K562 (cell line): ENCODE data around the gene PKD1. TPM values are rescaled to one million over a fixed set of nuclear protein-coding genes. Genes with fewer than 3 reads are reported as not detected.

Source experiments
- ATAC-seq: fragments of 200-7000 bp; cut with Tn5 transposase; 3 replicates; pipeline ENCODE4 v1.9.1; 2020; ENCODE audit warnings: moderate library complexity
- BruUV-seq: library from RNA; stranded (reverse); fragments of 400-500 nt; replicated peaks from 2 replicates; lab custom pipeline; 2021; lab: Mats Ljungman, UMichigan
- CTCF ChIA-PET: fragments of 300-600 bp; formaldehyde crosslinking; extraction: SDS; loops from one replicate; lab custom pipeline; 2021; ENCODE audit warnings: low intra/inter-chr PET ratio; lab: Yijun Ruan, JAX
- POLR2A ChIA-PET: fragments of 300-600, 350-650 bp; sonication (Branson Sonifier 250); formaldehyde crosslinking; extraction: SDS; loops from one replicate; lab custom pipeline; 2021; ENCODE audit warnings: antibody characterized with exemption, inconsistent platforms; lab: Yijun Ruan, JAX
- DNase-seq, 4 experiments: peaks; one replicate each; pipeline versions ENCODE4 v3.0.0 to v3.0.0-alpha.2; 2011 to 2018; ENCODE audit warnings: low spot score in 3 of 4, mixed read lengths in 3 of 4; ENCODE audit errors: extremely low read depth in 1 of 4
- FAIRE-seq: peaks from 2 replicates; lab custom pipeline; 2011; peaks lifted over from hg19 to GRCh38; lab: Jason Lieb, UNC
- H2AFZ ChIP-seq: 2 replicates; pipeline ENCODE4 v1.6.0; 2011; ENCODE audit warnings: low read depth, low read length, control low read depth, inconsistent platforms
- H3K27ac ChIP-seq: fragments of 200-600 bp; 3 replicates; pipeline ENCODE4 v1.8.0; 2011; ENCODE audit warnings: low read depth, mild to moderate bottlenecking, control low read depth, inconsistent platforms, low read length, moderate library complexity, mixed read lengths; ENCODE audit errors: extremely low read depth
- H3K27me3 ChIP-seq, 2 experiments: fragments of 300-600 bp in 1 of 2; 2 replicates in 1 of 2; 3 replicates in 1 of 2; pipeline versions ENCODE4 v1.6.0 to v1.8.0; 2011; ENCODE audit warnings: inconsistent platforms in 2 of 2, low read length in 2 of 2, mild to moderate bottlenecking in 1 of 2, mixed read lengths in 1 of 2, moderate library complexity in 1 of 2; ENCODE audit not compliant: control insufficient read depth in 2 of 2, insufficient read depth in 2 of 2
- H3K36me3 ChIP-seq: fragments of 300-600 bp; 3 replicates; pipeline ENCODE4 v1.8.0; 2011; ENCODE audit warnings: mild to moderate bottlenecking, low read length, inconsistent platforms; ENCODE audit not compliant: control insufficient read depth, insufficient read depth
- H3K4me1 ChIP-seq, 2 experiments: fragments of 200-600 bp in 1 of 2; replicated peaks in 1 of 2; 2 replicates in 1 of 2; 3 replicates in 1 of 2; pipeline versions ENCODE4 v1.5.1 to v1.8.0; 2011; ENCODE audit warnings: inconsistent platforms in 2 of 2, low read length in 2 of 2, mild to moderate bottlenecking in 1 of 2, mixed read lengths in 1 of 2, moderate library complexity in 1 of 2; ENCODE audit not compliant: control insufficient read depth in 2 of 2, insufficient read depth in 2 of 2
- H3K4me2 ChIP-seq: 2 replicates; pipeline ENCODE4 v1.6.1; 2011; ENCODE audit warnings: low read length, control low read depth, inconsistent platforms, mixed read lengths; ENCODE audit not compliant: insufficient read depth
- H3K4me3 ChIP-seq: fragments of 200-600 bp; sonication (generic), shearing (Covaris generic); 2 replicates; pipeline ENCODE4 v1.5.1; 2016; ENCODE audit warnings: control low read depth, inconsistent platforms
- H3K79me2 ChIP-seq: fragments of 200-600 bp; 3 replicates; pipeline ENCODE4 v1.8.0; 2011; ENCODE audit warnings: low read length, inconsistent platforms; ENCODE audit not compliant: control insufficient read depth, insufficient read depth
- H3K9ac ChIP-seq, 2 experiments: 2 replicates each; pipeline versions ENCODE4 v1.6.0 to v1.6.1; 2011; ENCODE audit warnings: low read depth in 2 of 2, low read length in 2 of 2, control low read depth in 1 of 2, inconsistent platforms in 1 of 2, mild to moderate bottlenecking in 1 of 2, mixed read lengths in 1 of 2; ENCODE audit not compliant: insufficient read depth in 1 of 2
- H3K9me1 ChIP-seq: one replicate; pipeline ENCODE4 v1.6.0; 2011; ENCODE audit warnings: inconsistent platforms, mild to moderate bottlenecking, low read length, moderate library complexity; ENCODE audit not compliant: control insufficient read depth, insufficient read depth
- H3K9me3 ChIP-seq: replicated peaks from 2 replicates; pipeline ENCODE4 v1.5.1; 2011; ENCODE audit warnings: low read depth, low read length, inconsistent platforms; ENCODE audit not compliant: control insufficient read depth, insufficient read depth
- H4K20me1 ChIP-seq: replicated peaks from 2 replicates; pipeline ENCODE4 v1.6.1; 2011; ENCODE audit warnings: low read length, inconsistent platforms, mixed read lengths; ENCODE audit not compliant: control insufficient read depth, insufficient read depth
- BDP1 ChIP-seq: IDR thresholded peaks from 3 replicates; pipeline ENCODE4 v1.6.1; 2011; ENCODE audit not compliant: insufficient read length, insufficient read depth
- CC2D1A ChIP-seq: fragments of 450-650 bp; IDR thresholded peaks from 2 replicates; pipeline ENCODE4 v1.6.1; 2017; ENCODE audit warnings: mild to moderate bottlenecking
- HEY1 ChIP-seq: fragments of 250-450 bp; sonication (Bioruptor Pico); IDR thresholded peaks from 2 replicates; pipeline ENCODE4 v1.5.0; 2020; ENCODE audit warnings: mild to moderate bottlenecking, moderate library complexity, borderline replicate concordance
- HOXB6 ChIP-seq: fragments of 250-450 bp; sonication (Bioruptor Pico); IDR thresholded peaks from 2 replicates; pipeline ENCODE4 v1.5.1; 2022; ENCODE audit warnings: mild to moderate bottlenecking, borderline replicate concordance
- MEF2A ChIP-seq: IDR thresholded peaks from 2 replicates; pipeline ENCODE4 v1.6.1; 2011; ENCODE audit warnings: low read depth, mild to moderate bottlenecking, low read length, moderate library complexity; ENCODE audit not compliant: control insufficient read depth
- MYNN ChIP-seq, 2 experiments: sonication (generic); formaldehyde crosslinking in 1 of 2; IDR thresholded peaks; 2 replicates each; pipeline versions ENCODE4 v1.5.0 to v1.6.1; 2016 to 2020; ENCODE audit warnings: antibody characterized with exemption in 1 of 2, missing genetic modification reagents in 1 of 2
- POLR2A ChIP-seq: fragments of 450-650 bp; conservative IDR thresholded peaks from 2 replicates; pipeline ENCODE4 v1.6.1; 2016
- REST ChIP-seq, 2 experiments: fragments of 450-650 bp; formaldehyde crosslinking in 1 of 2; IDR thresholded peaks; 2 replicates each; pipeline versions ENCODE4 v1.4.0 to v1.6.1; 2014 to 2020; ENCODE audit warnings: mild to moderate bottlenecking in 2 of 2, borderline replicate concordance in 1 of 2, low read depth in 1 of 2
- SLC30A9 ChIP-seq: fragments of 250-450 bp; sonication (Bioruptor Pico); IDR thresholded peaks from 2 replicates; pipeline ENCODE4 v1.8.0; 2022; ENCODE audit warnings: mild to moderate bottlenecking, moderate library complexity
- TAF9B ChIP-seq: fragments of 450-650 bp; IDR thresholded peaks from 2 replicates; pipeline ENCODE4 v1.6.1; 2018; ENCODE audit warnings: mild to moderate bottlenecking; ENCODE audit not compliant: partially characterized antibody
- ZC3H11A ChIP-seq: IDR thresholded peaks from 2 replicates; pipeline ENCODE4 v1.6.1; 2012; ENCODE audit warnings: low read depth, low read length, improper control_type of control experiment
- ZNF436 ChIP-seq: fragments of 250-450, 450-650 bp; sonication (Bioruptor Pico); formaldehyde crosslinking; IDR thresholded peaks from 2 replicates; pipeline ENCODE4 v1.7.0; 2020; ENCODE audit warnings: mild to moderate bottlenecking
- ZNF445 ChIP-seq: fragments of 250-450 bp; sonication (Bioruptor Pico); IDR thresholded peaks from 2 replicates; pipeline ENCODE4 v1.4.0; 2020; ENCODE audit warnings: low read depth, mild to moderate bottlenecking, moderate library complexity
- WGBS: fragments of 100-300 bp; shearing (Covaris generic); methylation state at CpG from one replicate; pipeline ENCODE4 v1.1.6; 2016; ENCODE audit warnings: low coverage, mixed read lengths; ENCODE audit not compliant: insufficient coverage; ENCODE audit errors: missing lambda C conversion rate; 5-methylcytosine and 5-hydroxymethylcytosine counted together
- in situ Hi-C: fragments of 300-500 bp; cut with MboI; formaldehyde crosslinking; loops from 4 replicates; pipeline ENCODE4 v1.15.0; 2018; ENCODE audit warnings: inconsistent platforms, mixed read lengths
- intact Hi-C: fragments of 100-400 bp; cut with micrococcal nuclease; formaldehyde crosslinking; loops from 2 replicates; pipeline ENCODE4 v1.14.2; 2022
- polyA plus RNA-seq, 8 experiments: library from polyadenylated mRNA; depleted of rRNA in 4 of 8; stranded (reverse) in 5 of 8; unstranded in 3 of 8; fragments of >200 nt; fragmentation: Nextera tagmentation in 2 of 8; fragmentation: Illumina TruSeq in 1 of 8; extraction: Ambion mirVana in 2 of 8; extraction: Trizol in 1 of 8; gene quantifications; 2 replicates each; pipeline versions ENCODE4 v1.2.1 to v1.2.3, GENCODE V29; 2011 to 2014; ENCODE audit warnings: inconsistent platforms in 1 of 8, missing spikeins in 1 of 8
- total RNA-seq, 7 experiments: library from RNA; depleted of rRNA in 6 of 7; stranded (reverse); fragments of >200 nt in 6 of 7; fragmentation: Illumina TruSeq in 2 of 7; extraction: Trizol in 2 of 7; gene quantifications; 2 replicates each; pipeline versions ENCODE4 v1.2.1 to v1.2.3, GENCODE V29; 2011 to 2021; ENCODE audit warnings: low replicate concordance in 1 of 7
- TF ChIP-seq, protein P1 (sequence below): fragments of 250-450 bp; sonication (Bioruptor Pico); IDR thresholded peaks from 2 replicates; pipeline ENCODE4 v1.8.0; 2022; ENCODE audit warnings: inconsistent platforms, mild to moderate bottlenecking, moderate library complexity, borderline replicate concordance

PKD1 gene
- total and polyA plus RNA-seq, 9 of the 15 experiments (the other 6 are each of a cell fraction or from before 2014, with no cell fraction given), result 0.23 to 93.5 (median 12.6) TPM

GRCh38 chr16:2057438-2057837 lies 78.3 kb downstream of the PKD1 start:
- CTCF ChIA-PET, result interaction anchor here (0.5 kb wide), 1 partner anchor 34 kb away, joined by 3 read pairs; no protein-coding TSS in a partner anchor
- FAIRE-seq, result no peak
- H3K79me2 ChIP-seq, result no peaks in the 10 kb centered on the region
- no peaks in the 10 kb centered on the region for H3K9me1 ChIP-seq
- 88% methylated on average over 8 of the region's 10 CpGs for WGBS
- intact Hi-C loops (no loop called here), in situ Hi-C loops (no loop called here)
- POLR2A ChIA-PET, result interaction anchor here (0.8 to 1.3 kb wide), 2 partner anchors 10 to 13 kb away, joined by 3 to 6 read pairs; partner anchors contain the start of genes NTHL1 and TSC2
- H2AFZ ChIP-seq, result no peak overlapping the region
- no peaks in the 10 kb centered on the region for H3K27me3 ChIP-seq
- no peak overlapping the region for H3K27ac ChIP-seq
- peaks cover 32% of the 10 kb centered on the region; the same call in 1 of the 3 replicates for H3K36me3 ChIP-seq
- peaks cover 4% of the 10 kb centered on the region; the same call in 1 of the 2 replicates for H4K20me1 ChIP-seq
- DNase-seq, result no peak
- no peak overlapping the region for H3K4me2 ChIP-seq
- H3K9ac ChIP-seq, result peak overlapping the region in 1 of 2 experiments; percentile 64; a peak in 2 of 4 replicates
- BruUV-seq, result no TSS peak
- no peak for ATAC-seq
- H3K9me3 ChIP-seq, result no peaks in the 10 kb centered on the region
- peaks cover 0 to 55% of the 10 kb centered on the region in 2 experiments; a peak in 2 of 5 replicates for H3K4me1 ChIP-seq
- no peak overlapping the region for H3K4me3 ChIP-seq
- TF ChIP-seq ZC3H11A (no peak), BDP1 (no peak), CC2D1A (no peak), SLC30A9 (CRISPR knock-in tag) (no peak), ZNF436 (CRISPR knock-in tag) (no peak), HOXB6 (no peak), ZNF445 (no peak), TAF9B (no peak), HEY1 (no peak), REST (IDR thresholded peaks at IDR 0.05; ENCODE audit: borderline replicate concordance) (no peak), REST (CRISPR knock-in tag; IDR thresholded peaks at IDR 0.05; ENCODE audit: low read depth) (no peak), MYNN (IDR thresholded peaks at IDR 0.05) (no peak), MYNN (CRISPR knock-in tag; IDR thresholded peaks at IDR 0.05) (no peak), POLR2A (no peak), MEF2A (no peak)
- TF ChIP-seq, protein P1, sequence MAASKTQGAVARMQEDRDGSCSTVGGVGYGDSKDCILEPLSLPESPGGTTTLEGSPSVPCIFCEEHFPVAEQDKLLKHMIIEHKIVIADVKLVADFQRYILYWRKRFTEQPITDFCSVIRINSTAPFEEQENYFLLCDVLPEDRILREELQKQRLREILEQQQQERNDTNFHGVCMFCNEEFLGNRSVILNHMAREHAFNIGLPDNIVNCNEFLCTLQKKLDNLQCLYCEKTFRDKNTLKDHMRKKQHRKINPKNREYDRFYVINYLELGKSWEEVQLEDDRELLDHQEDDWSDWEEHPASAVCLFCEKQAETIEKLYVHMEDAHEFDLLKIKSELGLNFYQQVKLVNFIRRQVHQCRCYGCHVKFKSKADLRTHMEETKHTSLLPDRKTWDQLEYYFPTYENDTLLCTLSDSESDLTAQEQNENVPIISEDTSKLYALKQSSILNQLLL (CRISPR knock-in tag), result no peak
